ENCODE measurements around the gene FRMD1. TPM values are rescaled to one million over a fixed set of nuclear protein-coding genes. Genes with fewer than 3 reads are reported as not detected.
"Not testable (repeated sequence)": the region's sequence is repeated elsewhere in the genome, so short reads cannot be mapped to it uniquely, and the experiment has no call there.

The FRMD1 gene
- total RNA-seq, 1 donor from 2014 or later = not detected

DNA sequence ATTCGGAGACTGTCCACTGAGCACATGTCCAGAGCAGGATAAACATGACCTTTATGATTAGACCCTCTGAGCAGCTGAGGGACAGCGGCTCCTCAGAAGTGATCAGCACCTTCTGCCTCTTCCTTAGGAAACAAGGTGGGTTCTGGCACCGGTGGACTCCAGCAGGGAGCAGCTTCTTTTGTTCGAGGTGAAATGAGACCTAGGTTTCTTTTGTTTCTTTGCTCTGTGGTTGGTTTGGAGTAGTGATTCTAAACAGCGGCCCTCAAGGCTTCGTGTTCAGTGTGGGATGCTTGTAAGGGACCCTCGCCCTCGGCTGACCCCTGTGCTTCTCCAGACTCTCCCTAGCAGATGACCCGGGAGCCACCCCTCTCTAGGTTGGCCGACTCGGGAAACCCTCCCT, 14.6 kb upstream of the FRMD1 start:
- no peak for DNase-seq

DNA sequence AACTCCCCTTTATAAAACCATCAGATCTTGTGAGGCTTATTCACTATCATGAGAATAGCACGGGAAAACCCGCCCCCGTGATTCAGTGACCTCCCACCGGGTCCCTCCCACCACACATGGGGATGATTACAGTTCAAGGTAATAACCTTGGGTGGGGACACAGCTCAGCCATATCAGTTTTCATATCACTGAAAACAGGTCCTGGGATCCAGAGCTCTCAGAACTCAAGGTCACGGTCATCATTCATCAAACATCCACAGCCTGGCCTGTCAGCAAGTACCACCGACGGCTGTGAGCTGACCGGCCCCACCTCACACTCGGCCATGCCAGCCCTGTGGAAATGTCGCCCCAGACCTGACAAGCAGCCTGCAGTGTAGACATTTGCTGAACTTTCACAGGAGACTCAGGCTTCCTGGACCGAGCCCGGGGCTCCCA, 14.1 kb upstream of the FRMD1 start:
- no peak for DNase-seq

DNA sequence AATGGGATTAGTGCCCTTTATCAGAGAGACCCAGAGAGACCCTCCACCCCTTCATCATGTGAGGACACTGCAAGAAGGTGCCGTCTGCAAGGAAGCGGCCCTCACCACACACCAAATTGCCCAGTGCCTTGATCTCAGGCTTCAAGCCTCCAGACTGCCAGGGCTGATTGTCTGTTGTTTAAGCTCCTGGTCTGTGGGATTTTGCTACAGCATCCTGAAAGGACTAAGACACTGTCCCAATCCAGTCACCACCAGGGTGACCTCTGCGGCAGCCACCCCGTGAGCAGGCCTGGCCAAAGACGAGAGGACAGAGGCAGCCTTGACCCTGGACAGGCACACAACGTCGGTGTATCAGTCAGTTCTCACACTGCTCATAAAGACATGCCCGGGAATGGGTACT, 13.5 kb upstream of the FRMD1 start:
- no peak for DNase-seq

DNA sequence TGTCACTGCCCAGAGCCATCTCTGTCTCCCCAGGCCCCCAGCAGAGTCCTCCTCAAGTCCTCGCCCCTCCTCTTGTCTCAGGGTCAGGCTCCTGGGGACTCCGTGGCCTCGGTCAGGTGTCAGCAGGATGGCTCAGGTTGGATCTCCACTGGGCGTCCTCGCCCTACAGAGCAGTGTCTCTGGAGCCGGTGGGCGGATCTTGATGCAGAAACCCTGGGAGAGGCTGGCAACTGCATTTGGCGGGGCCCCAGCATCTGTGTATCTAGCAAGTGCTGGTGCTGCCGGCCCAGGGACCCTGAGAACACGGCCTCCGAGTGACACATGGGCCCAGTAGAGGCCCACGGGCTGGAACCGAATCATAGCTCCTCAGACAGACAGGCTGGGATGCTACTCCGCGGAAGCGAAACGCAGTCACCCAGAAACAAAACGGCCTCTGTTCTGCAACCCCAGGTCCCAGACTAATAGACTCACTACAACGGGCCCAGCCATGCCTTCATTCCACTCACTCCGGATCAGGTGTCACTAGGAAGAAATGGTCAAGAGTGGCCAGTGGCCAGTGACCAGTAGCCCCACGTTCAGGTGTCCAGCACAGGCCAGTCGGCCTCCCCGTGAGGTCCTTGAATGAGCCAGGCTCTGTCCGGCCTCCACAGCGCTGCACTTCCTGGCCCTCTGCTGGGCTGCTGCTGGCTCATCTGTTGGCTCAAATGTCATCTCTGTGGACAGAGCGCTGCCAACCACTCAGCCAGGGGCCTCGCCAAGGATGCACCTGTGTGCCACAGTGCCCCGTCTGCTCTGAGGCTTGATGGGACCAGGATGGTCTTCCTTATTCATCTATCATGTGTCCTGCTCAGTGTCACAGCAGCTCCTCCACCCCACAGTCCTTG, 12.6 kb upstream of the FRMD1 start:
- DNase-seq = no peak

DNA sequence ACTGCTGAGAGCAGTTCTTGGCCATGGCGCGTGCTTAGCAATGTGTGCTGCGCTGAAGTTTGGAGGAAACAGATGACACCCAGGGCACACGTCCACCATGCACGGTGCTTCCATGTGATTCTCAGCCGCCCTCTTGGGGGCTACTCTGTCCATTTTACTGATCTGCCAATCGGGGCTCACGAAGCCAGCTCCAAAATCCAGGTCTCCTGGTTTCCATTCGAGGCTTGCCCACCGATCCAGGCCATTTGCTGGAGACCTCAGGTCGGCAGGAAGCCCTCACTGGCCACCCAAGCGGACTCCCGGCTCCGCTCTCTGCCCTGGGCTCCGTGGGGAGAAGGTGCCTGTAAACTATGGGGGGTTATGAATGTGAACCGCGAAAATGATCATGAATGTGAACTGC, 11.7 kb upstream of the FRMD1 start:
- no peak for DNase-seq

DNA sequence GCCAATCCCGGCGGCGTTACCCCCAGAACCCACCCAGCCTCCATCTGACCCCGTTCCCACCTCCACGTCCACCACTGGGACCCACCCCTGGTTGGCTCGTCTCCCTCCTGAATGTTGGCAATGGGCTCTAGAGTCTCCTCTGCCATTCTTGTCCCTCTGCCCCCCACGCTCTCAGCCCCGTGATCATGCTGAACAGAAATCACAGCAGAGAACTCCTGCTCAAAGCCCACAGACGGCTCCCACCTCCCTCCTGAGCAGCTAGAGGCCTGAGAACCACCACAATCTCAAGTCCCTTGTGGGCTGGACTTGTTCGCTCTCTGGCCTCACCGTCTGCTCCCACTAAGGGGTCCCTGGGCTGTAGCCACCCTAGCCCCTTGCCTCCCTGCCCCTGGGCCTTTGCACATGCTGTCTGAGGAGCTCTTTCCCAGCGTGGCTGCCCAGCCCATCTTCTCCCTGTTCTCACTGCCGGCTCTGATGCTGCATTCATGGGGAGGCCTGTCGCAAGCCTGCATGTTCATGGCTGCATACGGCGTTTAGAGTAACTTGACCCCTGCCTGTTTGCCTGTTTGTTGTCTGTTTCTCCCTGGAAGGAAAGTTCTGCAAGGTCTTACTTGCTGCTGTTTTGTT, 11.2 kb upstream of the FRMD1 start:
- no peak for DNase-seq

DNA sequence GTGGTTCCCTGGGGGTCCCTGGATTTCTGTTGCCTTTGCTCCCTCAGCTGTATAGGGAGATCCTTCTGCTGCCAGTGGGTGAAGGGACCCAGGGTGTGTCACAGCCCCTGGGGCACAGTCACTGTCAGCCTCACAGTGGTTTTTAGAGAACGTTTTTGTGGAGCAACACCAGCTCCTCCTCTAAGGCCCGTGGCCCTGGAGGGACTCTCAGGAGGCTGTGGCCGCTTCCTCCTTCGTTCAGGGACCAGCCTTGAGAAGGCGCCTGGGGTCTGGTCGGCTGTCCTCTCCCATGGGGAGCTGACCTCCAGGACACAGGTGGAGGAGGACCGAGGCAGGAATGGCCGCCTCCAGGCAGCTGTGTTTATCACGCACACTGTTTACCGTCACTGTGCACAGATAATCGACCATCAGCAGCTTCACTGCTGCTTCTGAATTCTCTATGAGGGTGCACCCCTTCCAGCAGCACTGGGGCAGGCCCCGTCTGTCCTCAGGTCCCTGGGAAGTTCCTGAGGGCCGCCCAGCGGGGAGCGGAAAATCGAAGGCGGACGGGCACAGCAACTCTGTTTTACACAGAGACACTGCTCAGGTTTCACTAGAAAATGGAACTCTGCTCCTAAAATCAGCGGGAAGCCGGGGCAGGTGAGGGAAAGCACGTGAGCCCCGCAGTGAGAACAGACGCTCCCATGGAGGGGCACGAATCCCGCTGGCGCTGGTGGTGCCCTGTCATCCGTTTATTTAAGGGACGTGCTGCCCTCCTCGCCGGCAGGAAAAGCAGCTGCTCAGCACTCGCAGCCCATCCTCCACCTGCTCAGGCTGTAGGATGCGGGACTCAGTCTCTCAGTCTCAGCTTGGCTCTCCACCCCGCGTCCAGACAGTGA, 10.4 kb upstream of the FRMD1 start:
- DNase-seq = no peak

DNA sequence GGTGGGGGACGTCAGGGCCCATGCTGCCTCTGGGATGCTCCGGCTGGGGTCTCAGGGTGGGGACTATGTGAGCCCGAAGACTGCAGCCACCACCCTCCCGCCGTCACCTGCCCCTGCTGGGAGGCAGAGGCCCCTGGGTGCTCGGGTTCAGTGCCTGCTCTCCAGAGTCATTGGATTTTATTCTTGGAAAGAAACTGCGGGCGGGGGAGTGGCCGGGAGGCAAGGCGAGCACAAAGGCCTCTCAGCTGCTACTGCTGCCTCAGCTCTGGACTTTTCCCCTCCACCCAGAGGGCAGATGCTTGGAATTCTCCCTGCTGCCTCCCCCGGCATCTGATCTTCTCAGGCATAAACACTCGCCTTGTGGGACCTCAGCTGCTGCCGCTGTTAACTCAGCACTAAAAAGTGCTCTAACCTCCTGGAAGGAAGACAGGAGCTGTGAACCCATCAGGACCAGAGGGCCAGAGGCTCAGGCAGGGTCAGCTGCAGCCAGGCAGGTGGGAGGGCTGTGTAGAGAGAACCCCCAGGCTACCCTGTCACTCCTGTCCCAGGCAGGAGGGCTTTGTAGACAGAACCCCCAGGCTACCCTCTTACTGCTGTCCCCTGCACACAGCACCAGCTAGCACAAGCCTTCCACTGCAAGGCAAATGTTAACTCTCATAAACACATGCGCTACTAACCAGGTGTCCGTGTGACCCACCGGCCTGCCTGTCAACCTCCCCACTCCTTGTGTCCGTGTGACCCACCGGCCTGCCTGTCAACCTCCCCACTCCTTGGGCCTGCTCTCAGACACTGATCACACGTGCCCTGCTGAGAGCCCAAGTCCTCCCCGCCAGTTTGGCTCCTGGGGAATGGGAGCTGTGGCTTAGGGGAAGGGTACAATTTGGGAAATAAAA, 9.4 kb upstream of the FRMD1 start:
- no peak for DNase-seq

DNA sequence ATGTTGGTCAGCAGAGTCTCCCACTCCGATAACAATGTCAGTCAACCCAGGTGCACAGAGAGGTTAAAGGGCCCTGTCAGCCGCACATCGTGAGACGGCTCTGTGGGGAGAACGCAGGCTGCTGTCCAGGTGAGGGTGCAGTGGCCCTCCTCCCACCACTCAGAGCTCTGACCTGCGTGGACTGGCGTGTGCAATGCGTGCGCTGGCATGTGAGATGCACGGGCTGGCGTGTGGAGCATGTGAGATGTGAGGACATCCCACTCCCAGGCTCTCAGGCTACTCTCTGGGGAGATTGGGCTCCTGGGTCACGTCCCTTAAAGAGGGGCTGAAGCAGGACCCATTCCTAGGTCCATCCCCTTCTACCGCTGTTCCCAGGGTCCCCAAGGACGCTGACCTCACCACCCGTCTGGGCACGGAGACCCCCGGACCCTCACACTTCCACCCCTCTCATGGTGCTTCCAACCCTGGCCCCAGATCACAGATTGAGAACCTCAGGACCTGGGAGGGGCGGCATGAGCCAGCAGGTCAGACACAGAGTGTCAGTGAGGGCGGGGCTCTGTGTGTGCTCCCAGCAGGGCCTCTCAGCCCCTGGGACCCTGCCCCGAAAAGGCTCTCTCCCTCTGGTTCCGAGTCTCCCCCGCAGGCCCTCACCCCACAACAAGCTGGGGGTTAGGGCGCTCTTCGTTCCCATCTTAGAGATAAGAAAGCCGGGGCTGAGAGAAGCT, 8.6 kb upstream of the FRMD1 start:
- no peak for DNase-seq

DNA sequence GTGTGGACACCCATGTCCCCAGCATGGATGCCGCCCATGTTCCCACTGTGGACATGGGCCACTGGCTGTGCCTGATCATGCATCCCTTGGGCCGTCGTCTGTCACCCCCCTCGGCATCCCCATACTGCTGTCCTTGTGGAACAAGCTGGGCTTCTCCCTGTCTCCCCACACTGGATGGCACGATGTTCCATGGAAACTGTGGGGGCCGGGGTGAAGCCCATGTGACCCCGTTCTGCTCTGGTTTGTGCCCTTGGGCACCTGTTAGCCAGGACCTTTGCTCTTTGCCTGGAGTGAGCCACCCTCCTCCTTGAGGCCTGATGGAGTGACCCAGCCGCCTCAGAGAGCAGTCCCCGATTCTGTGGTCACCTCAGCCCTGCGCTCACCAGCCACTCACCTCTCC, 7.6 kb upstream of the FRMD1 start:
- DNase-seq = no peak

DNA sequence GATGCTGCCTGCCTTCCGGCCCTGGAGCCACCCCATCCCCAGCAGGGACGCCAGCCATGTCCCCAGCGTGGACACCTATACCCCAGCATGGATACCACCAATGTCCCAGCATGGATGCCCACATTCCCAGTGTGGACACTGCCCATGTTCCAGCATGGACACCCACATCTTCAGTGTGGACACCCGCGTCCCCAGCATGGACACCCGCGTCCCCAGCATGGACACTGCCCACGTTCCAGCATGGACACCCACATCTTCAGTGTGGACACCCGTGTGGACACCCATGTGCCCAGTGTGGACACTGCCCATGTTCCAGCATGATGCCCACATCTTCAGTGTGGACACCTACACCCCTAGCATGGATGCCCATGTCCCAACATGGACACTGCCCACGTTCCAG, 7.1 kb upstream of the FRMD1 start:
- no peak for DNase-seq

DNA sequence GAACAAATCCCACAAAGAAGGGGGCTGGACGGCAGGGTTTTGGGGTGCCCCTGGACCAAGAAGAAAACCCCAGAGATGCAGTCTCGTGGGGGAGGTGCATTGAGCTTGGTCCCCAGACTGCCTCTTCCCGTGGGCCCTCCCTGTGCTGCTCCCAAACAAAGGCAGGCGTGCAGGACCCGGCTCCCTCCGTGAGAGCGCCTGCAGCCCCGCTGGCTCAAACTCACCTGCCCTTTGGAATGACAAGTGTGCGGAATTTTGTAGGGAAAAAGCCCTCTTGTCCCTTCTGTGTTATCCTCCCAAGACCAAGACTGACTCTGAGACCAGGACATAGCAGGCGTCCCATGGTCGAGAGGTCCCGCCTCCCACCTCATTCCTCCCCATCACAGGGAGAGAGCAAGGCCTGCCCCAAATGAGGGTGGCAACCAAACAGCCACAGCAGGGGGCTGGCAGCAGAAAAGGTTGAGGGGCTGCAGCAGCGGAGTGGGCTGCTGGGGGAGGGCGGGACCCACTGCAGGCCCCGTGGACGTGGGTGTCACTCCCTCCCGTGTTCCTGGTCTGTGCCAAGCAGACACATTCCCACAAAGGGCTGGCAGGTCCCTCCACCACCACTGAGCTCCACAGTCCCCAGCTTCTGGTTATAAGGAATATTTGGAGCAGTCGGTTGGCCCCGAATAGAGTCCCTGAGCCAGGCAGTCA, 5.6 kb upstream of the FRMD1 start:
- no peak for DNase-seq

DNA sequence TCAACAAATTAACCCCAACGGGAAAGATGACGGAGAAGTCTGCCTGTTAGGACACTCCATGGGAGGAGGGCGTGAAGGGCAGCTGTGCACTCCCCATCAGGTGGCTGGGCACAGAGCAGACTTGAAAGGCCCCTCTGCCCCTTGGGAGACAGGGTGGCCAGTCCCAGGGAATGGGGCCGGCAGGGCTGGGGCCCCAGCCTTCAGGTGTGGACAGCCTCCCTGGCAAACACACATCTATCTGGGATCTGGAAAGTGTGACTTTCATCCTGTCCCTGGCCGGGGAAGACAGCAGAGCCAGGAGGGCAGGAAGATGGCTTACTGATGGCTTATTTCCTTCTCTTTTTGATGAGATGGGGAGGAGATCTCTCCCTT, 4.5 kb upstream of the FRMD1 start:
- DNase-seq = no peak

DNA sequence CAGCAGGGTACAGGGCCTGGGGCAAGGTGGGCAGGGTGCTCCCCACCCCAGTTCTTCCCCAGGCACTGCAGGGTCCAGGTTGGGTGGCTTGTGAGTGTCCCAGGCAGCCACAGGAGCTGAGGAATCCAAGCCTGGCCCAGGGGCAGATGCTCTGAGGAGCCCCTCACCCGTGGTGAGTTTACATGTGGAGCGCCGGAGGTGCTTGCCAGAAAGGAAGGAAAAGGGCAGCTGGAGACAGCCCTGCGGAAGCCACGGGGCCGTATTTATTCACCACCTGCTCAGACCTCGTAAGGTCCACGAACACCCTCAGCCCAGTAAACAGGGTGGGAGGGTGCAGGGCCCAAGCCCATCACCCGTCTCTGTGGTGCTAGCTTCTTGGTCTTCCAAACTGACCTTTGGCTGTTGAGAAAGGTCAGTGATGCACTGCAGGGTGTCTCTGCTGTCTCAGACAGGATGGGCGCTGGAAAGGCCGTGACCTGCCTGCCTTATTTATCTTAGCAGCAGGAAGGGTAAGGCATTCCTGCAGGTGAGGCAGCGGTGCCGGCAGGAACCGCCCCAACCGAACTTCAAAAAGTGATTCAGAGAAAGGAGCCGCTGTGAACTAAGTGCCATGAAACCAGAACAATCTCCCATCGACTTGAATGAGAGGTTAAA, 4.0 kb upstream of the FRMD1 start:
- DNase-seq = peak; percentile 10

DNA sequence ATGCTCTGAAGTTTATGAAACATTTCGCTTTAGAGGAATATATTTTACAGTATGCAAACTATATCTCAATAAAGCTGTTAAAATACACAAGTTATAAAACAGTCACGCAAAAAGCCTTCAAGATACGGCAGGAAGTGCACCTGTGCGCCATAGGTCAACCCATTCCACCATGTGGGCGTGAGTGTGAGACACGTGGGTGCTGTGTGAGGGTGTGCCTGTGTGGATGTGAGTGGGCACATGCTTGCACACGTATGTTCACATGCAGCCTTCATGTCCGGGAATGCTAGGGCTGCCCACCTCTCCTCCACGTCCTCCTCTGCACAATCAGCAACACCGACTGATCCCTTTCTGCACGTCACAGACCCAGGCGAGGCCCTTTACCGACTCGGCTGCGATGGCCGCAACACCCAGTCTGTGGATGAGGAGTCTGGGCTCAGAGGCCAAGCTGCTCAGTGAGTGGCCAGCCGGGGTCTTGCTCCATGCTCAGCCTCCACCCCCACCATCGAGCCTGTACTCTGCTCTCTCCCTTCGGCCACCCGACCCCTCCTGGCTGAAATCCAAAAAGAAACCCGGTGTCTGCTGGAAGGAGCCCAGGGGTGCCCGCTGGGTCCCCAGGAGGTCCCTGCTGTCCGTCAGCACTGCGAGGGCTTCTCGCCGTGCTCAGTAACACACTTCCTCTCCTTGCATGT, 3.0 kb upstream of the FRMD1 start:
- DNase-seq = no peak

DNA sequence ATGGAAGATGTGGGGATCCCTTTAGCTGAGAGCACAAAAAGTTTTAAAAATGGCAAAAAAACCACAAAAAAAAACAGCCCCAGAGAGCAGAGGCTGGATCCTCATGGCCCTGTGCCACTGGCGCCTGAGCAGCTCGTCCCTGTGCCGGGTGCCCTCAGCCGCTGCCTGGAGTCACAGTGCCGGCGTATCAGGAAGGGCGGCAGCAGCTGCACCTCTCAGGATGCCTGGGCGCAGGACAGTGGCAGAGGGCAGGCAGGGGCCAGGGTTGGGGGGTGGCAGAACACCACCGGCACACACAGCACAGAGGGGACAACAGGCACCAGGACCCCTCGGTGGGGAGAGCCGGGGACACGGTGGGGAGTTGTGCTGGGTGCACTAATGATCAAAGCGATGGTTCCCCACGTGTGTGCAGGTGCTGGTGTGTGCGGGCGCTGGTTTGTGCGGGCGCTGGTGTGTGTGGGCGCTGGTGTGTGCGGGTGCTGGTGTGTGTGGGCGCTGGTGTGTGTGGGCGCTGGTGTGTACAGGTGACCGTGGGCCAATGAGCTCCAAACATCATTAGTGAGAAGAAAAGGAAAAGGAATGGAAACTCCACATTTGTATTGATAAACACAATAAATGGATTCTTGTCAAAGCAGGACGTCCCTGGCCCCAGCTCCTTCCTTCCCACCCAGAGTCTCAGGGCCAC, 1.5 kb upstream of the FRMD1 start:
- DNase-seq = no peak

DNA sequence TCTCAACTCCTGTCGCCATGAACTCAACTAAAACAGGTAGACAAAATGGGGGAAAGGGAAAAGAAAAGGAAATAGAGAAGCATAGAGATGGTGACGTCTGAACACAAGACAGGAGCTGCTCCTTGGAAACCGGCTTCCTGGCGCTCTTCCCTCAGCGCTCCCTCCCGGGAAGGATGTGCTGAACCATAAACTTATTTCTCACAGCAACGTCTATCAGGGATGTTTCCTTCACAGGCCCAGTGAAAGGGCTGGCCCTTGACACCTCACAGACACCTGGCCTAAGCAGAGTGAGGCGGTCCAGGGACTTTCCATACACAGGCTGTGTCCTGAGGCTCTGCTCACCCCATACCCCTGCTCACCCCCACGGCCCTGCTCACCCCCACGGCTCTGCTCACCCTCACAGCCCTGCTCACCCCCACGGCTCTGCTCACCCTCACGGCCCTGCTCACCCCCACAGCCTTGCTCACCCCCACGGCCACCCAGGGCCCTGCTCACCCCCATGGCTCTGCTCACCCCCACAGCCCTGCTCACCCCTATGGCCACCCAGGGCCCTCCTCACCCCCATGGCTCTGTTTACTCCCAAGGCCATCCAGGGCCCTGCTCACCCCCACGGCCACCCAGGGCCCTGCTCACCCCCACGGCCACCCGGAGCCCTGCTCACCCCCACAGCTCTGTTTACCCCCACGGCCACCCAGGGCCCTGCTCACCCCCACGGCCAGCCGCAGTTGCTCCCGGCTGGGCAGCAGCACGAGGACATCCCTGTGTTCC, 653 bp downstream of the FRMD1 start:
- no peak for DNase-seq

DNA sequence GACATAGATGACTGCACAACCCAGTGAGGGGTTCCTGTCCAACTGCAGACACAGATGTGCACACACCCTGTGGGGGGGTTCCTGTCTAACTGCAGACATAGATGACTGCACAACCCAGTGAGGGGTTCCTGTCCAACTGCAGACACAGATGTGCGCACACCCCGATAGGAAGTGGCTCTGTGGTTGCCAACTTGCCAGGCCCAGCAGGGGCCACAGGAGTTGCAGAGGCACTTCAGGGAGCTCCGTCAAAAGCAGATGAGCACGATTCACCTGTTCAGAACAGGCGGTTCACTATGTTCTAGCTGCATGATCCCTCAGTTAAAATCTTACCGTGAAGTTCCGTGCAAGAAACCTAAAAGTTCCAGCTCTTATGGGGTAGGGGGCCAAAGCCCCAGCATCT, 1.6 kb downstream of the FRMD1 start:
- DNase-seq = not testable (repeated sequence)
